T47D (cell line): Measurements from ENCODE around the gene RBMS3.

ENCODE experiments used
- DNase-seq, 2 experiments: peaks; one replicate each; pipeline versions ENCODE4 v3.0.0 to v3.0.0-alpha.2; 2011 to 2012; ENCODE audit warnings: low read depth in 1 of 2, low spot score in 1 of 2
- JUND ChIP-seq: IDR thresholded peaks from 2 replicates; pipeline ENCODE4 v1.6.1; 2012; ENCODE audit warnings: low read depth
- in situ Hi-C: cut with HindIII; loops from 2 replicates; pipeline ENCODE4 v1.10.0; 2016; ENCODE audit warnings: low sequenced_read_pairs, low pct_unique_long_range_greater_than_20kb

RBMS3 gene

DNA sequence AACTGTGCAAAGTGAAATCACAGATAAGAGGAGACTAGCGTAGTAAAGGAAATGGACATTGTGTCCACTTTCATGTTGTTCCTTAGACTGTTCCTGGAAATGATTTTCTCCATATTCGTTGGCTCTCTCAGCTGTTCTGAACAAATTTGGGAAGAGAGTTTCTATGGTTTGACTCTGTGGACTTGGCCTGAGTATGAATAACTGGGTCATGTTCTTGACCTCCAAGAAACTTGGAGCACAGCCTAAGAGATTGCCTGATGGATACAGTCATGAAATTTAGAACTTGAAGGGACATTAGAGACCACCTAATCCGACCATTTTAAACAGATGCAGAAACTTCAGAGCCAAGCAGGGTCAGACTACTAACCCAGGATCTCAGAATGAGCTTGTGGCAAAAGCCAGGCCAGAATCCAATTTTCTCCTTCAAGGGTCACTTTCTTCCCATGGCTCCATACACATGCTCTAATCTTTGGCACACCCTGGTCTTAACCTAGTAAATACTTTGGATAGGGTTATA is 430.4 kb downstream of the RBMS3 start:
- in situ Hi-C loops: no loop called here
- TF ChIP-seq JUND: no peak
- no peak for DNase-seq

DNA sequence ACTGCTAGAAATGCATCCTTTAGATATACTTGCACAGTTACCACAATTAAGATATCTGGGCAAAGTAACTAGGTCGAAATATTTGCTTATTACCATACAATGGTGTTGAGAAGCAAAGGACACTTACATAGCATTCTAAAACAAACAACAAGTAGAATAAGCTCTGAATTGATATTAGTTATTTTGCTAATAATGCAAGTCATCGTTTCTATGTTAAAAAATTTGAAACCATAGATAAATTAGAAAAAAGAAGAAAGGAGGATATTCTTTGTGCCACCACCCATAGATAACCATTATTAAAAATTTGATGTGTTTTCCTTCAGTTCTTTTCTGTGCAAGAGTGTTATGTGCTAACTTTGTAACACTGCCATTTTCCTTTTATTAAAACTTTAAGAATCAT is 435.3 kb downstream of the RBMS3 start:
- in situ Hi-C loops: no loop called here
- no peak for TF ChIP-seq JUND
- DNase-seq: no peak

DNA sequence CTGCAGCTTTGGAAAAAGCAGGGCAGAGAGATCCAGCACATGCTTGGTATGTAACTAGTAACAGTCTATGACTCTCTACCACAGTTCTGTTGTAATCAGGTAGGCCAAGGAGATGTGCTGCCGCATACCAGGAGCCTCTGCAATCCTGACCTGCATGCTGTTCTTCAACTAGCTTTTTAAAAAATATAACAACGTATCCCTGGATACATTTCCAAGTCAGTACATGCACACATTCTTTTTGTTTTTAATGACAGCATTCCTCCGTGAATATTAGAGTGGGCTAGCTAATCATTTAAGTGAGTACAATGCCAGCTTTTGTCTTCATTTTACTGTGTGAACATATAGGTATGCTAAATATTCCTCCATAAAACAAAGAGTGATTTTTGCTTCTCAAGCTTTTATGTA is 437.8 kb downstream of the RBMS3 start:
- no peak for DNase-seq
- in situ Hi-C loops: no loop called here

DNA sequence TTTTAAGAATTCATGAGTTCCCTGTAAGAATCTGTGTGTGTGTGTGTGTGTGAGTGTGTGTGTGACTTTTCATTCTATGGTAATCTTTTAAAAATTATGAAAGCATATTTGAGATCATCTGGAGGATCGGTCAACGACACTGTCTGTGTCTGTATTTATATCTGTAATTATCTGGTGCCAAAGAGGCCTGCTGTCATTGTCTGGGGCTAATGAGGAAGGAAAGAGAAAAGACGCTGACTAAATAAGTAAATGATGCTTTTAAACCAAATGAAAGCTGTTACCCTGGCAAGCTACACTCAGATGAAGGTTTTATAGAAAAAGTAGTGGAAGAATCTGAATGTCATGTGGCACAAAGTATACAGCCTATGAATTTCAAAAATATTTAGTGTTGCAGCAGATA is 439.8 kb downstream of the RBMS3 start:
- no peak for TF ChIP-seq JUND
- in situ Hi-C loops: no loop called here

More for the DNA sequence above, 437.8 kb downstream of the RBMS3 start:
- no peak for TF ChIP-seq JUND

DNA sequence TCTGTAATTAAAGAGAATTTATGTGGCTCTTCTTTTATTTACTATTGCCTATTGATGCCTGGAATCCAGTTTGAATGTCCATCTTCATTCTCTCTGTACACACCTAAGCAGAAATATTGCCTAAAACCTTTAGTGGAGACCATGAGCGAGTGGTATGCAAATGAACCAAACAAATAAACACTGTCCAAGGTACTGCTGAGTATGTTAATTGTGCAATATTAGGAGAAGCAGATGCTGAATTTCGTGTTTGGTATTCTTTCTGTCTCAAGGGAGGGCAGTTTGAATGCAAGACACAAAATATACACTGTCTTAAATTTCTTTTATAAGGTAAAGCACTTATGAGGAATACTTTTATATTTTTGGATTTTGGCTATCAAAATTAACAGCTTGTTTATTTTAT is 440.9 kb downstream of the RBMS3 start:
- in situ Hi-C loops: no loop called here
- no peak for TF ChIP-seq JUND
- DNase-seq: peak in 1 of 2 experiments; percentile 56

More for the DNA sequence above, 439.8 kb downstream of the RBMS3 start:
- no peak for DNase-seq

DNA sequence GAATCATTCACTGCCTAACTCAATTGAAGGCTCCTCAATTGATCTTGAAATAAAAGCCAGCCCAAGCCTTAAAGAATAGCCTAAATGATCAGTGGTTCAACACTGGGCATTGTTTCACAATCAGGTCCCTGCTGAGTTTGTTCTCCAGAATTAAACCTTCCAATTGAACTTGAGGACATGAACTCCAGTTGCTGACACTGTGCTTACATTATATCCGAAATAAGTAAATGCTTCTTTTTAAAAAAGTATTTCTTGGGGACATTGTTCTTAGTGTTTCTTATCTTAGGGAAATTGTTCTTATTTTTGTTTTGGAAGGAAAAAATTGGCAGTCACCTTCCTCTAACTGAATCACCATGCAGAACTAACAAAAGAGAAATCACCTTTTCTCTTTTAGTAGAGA is 450.2 kb downstream of the RBMS3 start:
- in situ Hi-C loops: no loop called here
- no peak for DNase-seq

DNA sequence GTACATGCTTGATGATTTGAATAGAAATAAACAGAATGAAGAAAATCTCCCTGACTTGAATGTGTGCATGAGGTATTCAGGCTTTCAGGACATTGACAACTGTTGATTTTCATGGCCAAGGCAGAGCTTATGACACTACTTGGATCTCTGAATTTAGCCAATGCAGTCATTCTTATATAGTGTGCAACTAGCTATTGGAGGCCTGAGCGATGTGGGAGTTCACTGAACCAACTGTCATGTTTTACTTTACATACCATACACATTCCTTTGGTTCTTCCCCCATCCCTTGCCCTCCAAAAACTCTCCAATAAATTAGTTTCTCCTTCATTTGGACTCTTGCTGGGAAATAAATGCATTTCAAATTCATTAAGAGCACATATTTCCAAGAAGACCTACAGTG is 460.4 kb downstream of the RBMS3 start:
- TF ChIP-seq JUND: no peak
- no peak for DNase-seq
- in situ Hi-C loops: no loop called here

More for the DNA sequence above, 450.2 kb downstream of the RBMS3 start:
- no peak for TF ChIP-seq JUND

DNA sequence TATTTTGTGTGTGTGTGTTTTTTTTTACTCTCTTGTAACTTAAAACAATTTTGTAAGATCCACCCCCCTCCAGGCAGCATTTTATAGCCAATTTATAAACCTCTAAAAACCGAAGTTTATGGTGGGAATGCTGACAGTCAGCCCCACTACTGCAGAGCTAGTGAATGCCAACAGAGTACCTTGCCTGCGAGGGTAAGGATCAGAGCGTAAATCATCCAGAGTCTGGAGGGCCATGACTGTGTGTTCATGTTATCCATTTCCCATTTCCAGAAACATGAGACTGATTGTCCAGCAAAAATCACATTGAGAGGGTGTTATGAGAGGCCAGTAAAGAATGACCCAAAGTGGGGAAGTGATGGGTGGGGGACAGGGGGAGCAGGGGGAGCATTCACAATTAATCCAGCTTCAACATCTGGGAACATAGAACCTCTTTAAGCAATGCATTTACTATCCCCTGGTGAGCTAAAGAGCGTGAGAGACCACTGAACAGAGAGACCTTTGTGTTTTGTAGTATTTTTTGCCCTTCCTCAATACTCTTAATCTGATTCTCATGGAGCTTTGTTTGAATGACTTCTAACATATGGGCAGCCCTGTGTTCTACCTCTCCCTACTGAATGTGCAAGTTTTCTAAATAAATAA is 464.5 kb downstream of the RBMS3 start:
- in situ Hi-C loops: no loop called here
- no peak for TF ChIP-seq JUND

DNA sequence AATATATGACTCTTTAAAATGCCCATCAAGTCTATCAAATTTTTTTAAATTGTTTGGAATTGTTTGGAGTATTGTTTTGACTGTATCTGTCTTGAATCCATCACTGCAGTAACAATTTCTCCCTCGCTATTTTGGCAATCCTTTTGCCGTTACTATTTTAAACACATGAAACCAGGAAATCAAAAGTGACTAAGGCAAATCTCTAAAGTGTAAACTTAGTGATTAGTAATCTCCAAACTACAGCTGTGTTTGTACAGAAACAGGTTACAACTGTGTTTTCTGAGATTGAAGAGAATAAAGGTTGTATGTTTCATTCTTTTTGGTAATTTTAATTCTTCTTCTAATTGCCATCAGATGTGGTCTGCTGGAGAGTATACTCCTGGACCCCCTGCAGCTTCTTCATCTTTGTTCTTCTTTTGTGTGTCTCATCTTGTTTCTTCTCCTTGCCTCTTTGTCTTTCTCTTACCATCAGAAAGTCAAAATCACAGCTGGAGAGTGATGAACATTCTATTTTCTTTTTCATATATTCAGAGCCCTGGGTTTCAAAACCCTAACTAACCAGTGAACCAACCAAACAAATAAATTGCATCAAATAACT is 465.4 kb downstream of the RBMS3 start:
- in situ Hi-C loops: no loop called here

More for the DNA sequence above, 464.5 kb downstream of the RBMS3 start:
- DNase-seq: no peak

DNA sequence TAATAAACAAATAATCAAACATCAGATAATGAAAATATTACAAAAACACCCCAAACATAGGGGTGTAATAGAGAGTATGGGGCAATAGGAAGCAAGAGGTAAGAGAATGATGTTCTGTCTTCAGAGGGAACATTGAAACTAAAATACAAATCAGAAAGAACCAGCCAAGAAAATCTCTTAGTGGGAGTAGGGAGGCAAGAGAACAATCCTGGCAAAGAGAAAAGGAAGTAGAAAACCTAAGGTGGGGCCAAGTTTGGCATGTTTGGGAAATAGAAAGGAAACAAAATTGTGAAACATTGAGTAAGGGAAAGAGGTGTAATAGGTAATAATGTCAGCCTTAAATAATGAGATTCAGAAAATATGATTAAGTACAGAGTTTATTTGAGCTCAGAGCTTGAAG is 467.1 kb downstream of the RBMS3 start:
- no peak for DNase-seq
- in situ Hi-C loops: no loop called here
- no peak for TF ChIP-seq JUND

More for the DNA sequence above, 465.4 kb downstream of the RBMS3 start:
- no peak for TF ChIP-seq JUND
- no peak for DNase-seq

DNA sequence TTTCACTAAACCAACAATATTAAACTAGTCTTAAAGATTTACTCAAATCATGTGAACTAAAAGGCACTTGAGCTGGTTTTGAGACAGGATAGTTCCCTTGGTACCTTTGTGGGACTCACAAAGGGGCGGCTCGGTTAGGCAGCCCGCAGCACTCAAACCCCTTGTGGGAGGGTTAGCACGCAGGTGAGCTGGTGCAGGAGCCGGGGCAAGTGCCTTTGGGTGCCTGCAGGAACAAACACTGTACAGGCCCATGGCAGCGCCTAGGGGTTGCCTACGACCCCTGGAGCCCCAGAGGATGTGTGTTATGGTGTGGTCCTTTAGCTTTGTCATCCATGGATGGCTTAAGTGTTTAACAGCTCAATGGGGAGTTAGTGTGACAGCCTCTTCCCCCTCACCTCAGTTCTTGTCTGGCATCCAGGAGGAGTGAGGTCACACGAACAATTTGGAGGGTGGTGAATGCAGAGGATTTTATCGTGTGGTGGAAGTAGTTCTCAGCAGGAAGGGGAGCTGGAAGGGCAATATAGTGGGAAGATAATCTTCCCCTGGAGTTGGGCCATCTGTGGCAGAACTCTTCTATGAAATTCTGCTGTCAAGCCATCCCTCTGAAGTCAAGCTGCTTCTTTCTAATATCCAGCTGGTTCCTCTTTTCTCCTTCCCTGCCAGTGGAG is 470.9 kb downstream of the RBMS3 start:
- in situ Hi-C loops: no loop called here
- TF ChIP-seq JUND: no peak
- DNase-seq: no peak

DNA sequence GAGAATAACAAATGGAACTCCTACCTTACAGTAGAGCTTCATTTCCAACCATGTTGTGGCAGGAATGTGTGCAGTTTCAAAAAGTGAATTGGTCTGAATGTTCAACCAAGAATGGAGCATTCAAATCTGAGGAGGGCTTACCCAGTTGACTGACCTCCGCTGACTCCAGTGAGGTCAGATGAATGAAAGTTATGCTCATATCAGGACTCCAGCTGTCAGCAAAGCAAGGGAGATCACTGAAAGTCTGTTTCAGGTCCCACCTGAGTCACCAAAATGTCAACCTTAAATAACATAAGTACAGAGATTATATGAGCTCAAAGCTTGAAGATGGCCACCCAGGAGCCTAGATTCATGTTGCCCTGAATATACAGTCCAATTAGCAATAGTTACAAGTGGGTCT is 473.5 kb downstream of the RBMS3 start:
- DNase-seq: no peak
- in situ Hi-C loops: no loop called here
- no peak for TF ChIP-seq JUND

DNA sequence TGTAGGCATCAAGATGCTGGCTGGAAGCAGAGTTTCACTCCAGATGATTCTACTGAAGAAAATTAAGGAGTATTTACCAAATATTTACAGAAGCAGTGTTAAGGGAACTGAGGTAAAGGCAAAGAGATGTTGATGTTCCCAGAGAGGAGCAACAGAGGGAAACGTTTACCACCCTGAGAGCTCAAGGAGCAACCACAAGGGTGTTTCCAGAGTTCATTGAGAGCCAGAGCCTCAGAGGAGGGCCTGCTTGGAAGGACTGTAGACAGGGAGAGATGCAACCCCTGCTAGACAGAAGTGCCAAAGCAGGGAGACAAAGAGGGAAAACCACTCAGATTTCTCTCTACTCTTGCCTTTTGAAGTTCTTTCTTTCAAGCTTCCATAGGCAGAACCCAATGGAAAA is 474.5 kb downstream of the RBMS3 start:
- in situ Hi-C loops: no loop called here
- no peak for DNase-seq
- TF ChIP-seq JUND: no peak
